GM23248 (cell line): ENCODE data around the gene C8G.

Experiments
- EZH2 ChIP-seq: fragments of 200-600 bp; sonication (generic); IDR thresholded peaks from 2 replicates; pipeline ENCODE4 v1.6.1; 2018; ENCODE audit warnings: antibody characterized with exemption, mild to moderate bottlenecking; ENCODE audit not compliant: insufficient read depth, poor library complexity, severe bottlenecking
- EZH2phosphoT487 ChIP-seq: fragments of 200-600 bp; sonication (generic); IDR thresholded peaks from 2 replicates; pipeline ENCODE4 v1.6.1; 2018; ENCODE audit warnings: antibody characterized with exemption, moderate library complexity, mild to moderate bottlenecking, low read depth; ENCODE audit not compliant: insufficient read depth

- TF ChIP-seq EZH2, result no peak
- TF ChIP-seq EZH2phosphoT487, result no peak
Observed at GRCh38 chr9:136945333-136946227, 537 bp downstream of the C8G start.
